SKM-1 treated with dmso at 0.1 percent for 144 hours (cell line): ENCODE data around the gene ERBB4.
A peak's percentile ranks its signal among the peaks of the same experiment; 100 is the strongest.
"Not testable (repeated sequence)": the region's sequence is repeated elsewhere in the genome, so short reads cannot be mapped to it uniquely, and the experiment has no call there.

Experiments
- DNase-seq: peaks from one replicate; lab custom pipeline; 2025; ENCODE audit not compliant: unreplicated experiment; lab: John Stamatoyannopoulos, UW

ERBB4 gene

GRCh38 chr2:211748339-211748738 is 790.3 kb downstream of the ERBB4 start:
- DNase-seq: no peak

GRCh38 chr2:211745295-211746097 is 793.1 kb downstream of the ERBB4 start:
- peak; percentile 71 for DNase-seq

GRCh38 chr2:211744379-211744778 is 794.2 kb downstream of the ERBB4 start:
- DNase-seq: no peak

GRCh38 chr2:211741966-211742365 is 796.6 kb downstream of the ERBB4 start:
- no peak for DNase-seq

- no peak for DNase-seq
Observed at GRCh38 chr2:211737282-211737681, 801.3 kb downstream of the ERBB4 start.

GRCh38 chr2:211730215-211730614 is 808.4 kb downstream of the ERBB4 start:
- peak; percentile 22 for DNase-seq

GRCh38 chr2:211729433-211729832 is 809.2 kb downstream of the ERBB4 start:
- no peak for DNase-seq

GRCh38 chr2:211724933-211725332 is 813.7 kb downstream of the ERBB4 start:
- no peak for DNase-seq

- DNase-seq: no peak
Observed at GRCh38 chr2:211723398-211723797, 815.2 kb downstream of the ERBB4 start.

- DNase-seq: no peak
Observed at GRCh38 chr2:211722928-211723327, 815.7 kb downstream of the ERBB4 start.

- not testable (repeated sequence) for DNase-seq
Observed at GRCh38 chr2:211721874-211722273, 816.7 kb downstream of the ERBB4 start.

- peak; percentile 40 for DNase-seq
Observed at GRCh38 chr2:211709389-211709788, 829.2 kb downstream of the ERBB4 start.

- DNase-seq: no peak
Observed at GRCh38 chr2:211692689-211693088, 845.9 kb downstream of the ERBB4 start.

- DNase-seq: no peak
Observed at GRCh38 chr2:211690736-211691135, 847.9 kb downstream of the ERBB4 start.

GRCh38 chr2:211688196-211688595 is 850.4 kb downstream of the ERBB4 start:
- DNase-seq: no peak

GRCh38 chr2:211674715-211675114 is 863.9 kb downstream of the ERBB4 start:
- no peak for DNase-seq

GRCh38 chr2:211673133-211673905 is 865.3 kb downstream of the ERBB4 start:
- no peak for DNase-seq

GRCh38 chr2:211671977-211672376 is 866.6 kb downstream of the ERBB4 start:
- DNase-seq: no peak

- no peak for DNase-seq
Observed at GRCh38 chr2:211665299-211665698, 873.3 kb downstream of the ERBB4 start.

- no peak for DNase-seq
Observed at GRCh38 chr2:211664321-211664720, 874.3 kb downstream of the ERBB4 start.

GRCh38 chr2:211654211-211654780 is 884.3 kb downstream of the ERBB4 start:
- DNase-seq: no peak

- no peak for DNase-seq
Observed at GRCh38 chr2:211652327-211652726, 886.3 kb downstream of the ERBB4 start.
